Activated gamma-delta T cell treated with anti-CD3 and anti-CD28 coated beads, Interleukin-2, amount 50 U/mL, for 16 hours (primary cell): Measurements from ENCODE around the gene AGPAT4.

Source experiments
- DNase-seq: peaks from one replicate; pipeline ENCODE4 v3.0.0-alpha.2; 2020; ENCODE audit warnings: low read depth

The AGPAT4 gene

DNA sequence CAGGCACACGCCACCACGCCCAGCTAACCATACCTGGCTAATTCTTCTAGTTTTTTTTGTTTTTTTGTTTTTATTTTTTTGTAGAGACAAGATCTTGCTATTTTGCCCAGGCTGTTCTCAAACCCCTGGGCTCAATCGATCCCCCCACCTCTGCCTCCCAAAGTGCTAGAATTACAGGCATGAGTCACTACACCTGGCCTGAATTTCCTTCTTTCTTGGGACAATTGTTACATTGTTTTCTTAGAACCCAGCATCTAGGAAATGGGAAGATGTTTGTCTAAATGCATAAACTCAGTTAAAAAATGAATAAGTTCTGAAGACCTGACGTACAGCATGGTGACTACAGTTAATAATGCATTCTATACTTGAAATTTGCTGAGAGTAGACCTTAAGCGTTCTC, 10.8 kb upstream of the AGPAT4 start:
- DNase-seq, result no peak

DNA sequence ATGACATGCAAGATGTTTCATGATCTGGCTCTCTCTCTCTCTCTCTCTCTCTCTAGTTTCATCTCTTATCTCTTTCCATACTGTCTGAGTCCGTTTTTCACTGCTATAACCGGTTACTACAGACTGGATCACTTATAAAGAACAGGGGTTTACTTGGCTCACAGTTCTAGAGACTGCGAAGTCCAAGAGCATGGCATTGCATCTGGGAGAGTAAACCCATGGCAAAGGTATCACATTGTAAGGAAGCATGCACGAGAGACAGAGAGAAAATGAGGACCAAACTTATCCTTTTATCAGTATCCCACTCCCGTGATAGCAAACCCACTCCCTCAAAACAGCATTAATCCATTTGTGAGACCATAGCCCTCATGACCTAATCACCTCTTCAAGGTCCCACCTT, 7.2 kb upstream of the AGPAT4 start:
- no peak for DNase-seq

DNA sequence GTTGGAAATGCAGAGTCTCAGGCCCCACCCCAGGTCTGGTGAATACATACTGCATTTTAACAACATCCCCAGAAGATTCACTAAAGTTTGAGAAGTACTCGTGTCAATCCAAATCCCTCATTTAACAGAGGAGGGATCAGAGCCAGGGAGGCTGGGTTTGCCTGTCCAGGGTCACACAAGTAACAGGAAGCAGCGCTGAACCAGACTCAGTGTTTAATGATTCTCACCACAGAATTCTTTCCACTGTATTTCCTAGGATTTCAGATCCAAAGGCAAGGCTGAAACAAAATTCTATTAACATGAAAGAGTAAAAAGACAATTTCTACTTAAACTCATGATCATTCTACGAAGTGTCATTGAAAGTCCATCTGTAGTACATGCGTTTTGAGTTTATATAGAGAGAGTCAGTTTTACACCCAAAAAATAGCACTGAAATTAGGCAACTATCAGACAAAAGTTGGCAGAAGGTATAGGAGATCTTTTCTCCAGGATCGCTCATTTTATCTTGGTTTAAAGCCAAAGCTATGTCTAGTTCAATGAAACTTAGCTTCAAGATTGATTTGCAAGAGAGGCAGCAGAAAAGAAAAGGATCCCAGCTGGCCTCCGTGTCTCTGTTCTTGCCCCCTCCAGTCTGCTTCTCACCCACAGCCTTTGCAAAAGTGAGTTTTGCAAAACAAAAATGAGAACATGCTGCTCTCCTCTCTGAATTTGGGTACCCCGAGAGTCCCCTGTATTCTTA, 6.0 kb upstream of the AGPAT4 start:
- DNase-seq, result no peak

DNA sequence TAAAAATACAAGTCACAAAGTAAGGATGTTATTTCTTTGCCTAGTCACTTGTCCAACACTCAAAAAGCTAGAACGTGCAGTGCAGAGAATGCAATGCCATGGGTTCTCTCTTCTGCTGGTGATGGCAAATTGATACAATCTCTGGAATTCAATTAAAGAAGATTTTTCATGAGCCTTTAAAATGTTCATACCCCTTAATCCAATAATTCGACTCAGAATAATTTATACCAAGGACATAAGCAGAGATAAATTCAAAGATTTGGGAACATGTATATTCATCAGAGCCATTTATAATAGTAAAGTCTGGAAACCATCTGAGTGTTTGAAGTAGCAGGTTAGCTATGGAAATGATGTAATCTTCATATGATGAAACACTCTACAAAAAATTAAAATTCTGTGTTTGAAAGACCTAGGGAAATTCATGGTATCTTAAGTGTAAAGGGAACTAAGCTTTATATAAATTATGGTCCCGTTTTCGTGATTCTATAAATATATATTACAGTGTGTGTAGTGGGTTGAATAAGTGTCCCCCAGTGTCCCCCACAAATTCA, 2.8 kb upstream of the AGPAT4 start:
- DNase-seq, result no peak

DNA sequence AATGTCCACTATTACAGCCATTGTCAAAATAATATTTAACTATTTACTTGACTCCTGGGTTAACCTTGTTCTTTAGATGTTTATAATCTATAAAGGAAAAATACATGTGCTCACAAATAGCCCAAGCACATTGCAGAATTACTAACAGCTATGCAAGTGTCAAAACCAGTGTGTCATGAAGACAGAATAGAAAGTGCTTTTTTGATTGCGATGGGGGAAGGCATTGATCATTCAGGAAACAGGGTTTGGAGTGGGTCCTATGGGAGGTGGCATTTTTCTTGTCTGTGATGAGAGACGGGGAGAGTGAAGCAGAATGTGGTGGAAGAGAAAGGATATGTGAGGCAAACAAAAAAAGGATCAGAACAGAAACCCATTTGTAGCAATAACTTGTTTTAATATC, 1.0 kb upstream of the AGPAT4 start:
- no peak for DNase-seq

DNA sequence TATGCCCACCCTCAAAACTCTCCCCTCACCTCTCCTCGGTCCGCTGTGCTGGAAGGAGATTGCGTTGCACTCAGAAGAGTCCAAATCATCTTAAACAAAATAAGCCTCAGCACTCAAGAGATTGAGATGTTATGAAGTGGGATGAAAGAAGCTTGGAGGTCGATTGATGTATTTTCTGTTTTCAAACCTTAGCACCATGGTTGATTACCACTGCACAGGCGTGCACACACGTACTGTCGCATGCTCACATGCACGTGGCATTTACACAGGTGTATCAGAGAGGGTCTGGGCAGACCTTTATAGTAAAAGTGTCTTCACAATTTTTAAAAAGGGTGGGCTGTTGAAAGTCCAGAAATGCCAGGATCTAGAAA, 612 bp upstream of the AGPAT4 start:
- no peak for DNase-seq

DNA sequence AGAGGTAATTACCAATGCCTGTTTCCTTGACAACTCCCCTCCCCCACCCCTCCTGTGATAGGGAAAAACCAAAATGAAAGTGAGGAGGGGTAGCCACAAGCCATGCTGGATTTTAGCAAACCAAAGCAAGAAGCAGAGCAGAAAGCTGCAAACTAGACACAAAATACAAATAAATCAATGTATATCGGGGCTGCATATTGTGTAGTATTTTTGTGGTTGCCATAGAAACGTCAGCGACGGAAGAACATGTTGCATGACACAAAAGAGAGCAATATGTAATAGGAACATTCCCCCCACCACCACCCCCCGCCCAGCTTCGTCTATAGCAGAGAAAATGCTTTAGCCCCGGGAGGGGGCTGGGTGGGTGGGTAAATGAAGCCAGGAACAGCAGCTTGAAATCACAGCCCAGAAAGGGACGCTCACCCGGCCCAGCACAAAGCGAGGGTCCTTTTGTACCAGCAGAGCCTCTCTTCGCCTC, 548 bp downstream of the AGPAT4 start:
- DNase-seq, result no peak

DNA sequence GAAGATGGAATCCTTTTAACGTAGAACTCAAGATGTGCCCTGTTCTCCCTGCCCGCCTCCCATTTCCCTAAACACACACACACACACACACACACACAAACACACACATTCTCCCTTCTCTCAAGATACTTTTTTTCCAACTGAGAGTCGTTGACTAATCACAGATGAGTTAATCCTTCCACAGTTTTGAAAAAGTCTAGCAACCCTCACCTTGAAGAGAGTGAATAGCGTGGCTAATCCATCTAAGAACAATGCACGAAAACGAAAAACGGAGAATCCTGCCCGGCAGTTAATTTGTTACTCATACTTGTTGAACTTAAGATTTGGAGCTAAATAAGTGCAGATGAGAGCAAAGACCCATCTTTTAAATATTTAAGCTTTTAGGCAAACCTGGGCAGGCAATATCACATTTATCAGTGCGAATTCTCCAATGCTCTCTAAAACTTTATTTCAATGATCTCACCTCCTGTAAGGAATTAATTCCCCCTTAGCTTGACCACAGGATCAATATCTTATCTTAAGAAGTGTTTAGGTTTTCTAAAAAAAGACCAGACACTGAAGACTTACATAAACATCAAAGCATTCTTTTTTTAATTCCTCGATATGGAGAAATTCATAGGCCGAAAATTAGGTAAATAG, 1.1 kb downstream of the AGPAT4 start:
- DNase-seq, result no peak

DNA sequence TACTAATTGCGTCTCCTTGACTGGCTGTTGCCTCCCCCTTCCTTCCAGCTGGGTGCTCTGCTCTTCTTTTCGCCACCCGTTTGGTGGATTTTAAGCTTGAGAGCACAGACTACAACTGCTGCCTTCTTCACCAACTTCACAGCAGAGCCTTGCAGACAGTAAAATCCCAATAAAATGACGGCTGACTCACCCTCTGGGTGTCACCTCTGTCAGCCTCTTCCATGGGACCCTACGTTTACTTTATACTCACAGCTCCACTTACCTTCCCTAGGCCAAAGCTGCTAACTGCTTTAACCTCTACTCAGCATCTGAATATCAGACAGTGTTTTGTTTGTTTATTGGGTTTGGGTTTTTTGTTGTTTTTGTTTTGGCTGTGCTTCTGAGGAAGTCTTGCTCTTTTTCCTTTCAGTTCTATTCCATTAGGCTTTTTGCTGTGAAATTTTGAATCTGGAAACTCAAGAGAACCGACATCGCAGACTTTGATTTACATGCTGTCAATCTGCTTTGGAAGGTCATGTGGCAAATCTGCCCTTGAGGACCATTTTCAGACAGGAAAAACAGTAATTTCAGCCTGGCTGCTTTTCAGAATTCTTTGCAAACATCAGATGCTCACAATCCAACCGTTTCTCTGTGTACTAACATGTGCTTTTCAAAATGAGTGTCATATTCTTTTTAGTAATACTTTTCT, 2.4 kb downstream of the AGPAT4 start:
- DNase-seq, result no peak

DNA sequence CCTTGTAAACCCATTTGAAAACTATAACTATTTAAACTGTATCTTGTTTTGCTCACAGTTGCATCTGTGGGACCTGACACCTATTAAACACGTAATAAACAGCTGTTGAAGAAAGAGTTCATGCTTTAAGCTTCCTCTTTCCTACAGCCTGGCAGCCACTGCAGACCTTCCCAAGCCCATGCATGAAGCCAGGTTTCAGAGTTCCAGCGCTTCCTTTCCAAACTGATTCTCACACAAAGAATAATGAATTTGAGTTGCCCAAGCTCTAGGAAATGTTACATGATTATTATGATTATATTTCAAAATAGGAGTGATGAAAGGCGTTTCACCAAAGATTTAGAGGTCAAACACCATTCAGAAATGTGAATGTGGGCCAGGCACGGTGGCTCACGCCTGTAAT, 3.7 kb downstream of the AGPAT4 start:
- DNase-seq, result no peak

DNA sequence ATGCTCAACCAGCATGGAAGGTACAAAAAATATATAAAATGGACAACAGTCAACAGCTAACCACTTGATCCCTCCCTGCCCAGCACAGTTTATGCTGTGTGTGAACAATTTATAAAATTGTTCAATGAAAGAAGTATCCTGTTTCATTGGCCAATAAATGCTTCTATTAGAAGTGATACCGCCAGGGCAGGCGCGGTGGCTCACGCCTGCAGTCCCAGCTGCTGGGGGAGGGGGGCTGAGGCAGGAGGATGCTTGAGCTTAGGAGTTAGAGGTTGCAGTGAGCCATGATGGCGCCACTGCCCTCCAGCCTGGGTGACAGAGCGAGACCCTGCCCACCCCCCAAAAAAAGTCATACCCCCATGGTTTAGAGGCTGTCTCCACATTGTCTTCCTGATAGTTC, 4.6 kb downstream of the AGPAT4 start:
- no peak for DNase-seq

DNA sequence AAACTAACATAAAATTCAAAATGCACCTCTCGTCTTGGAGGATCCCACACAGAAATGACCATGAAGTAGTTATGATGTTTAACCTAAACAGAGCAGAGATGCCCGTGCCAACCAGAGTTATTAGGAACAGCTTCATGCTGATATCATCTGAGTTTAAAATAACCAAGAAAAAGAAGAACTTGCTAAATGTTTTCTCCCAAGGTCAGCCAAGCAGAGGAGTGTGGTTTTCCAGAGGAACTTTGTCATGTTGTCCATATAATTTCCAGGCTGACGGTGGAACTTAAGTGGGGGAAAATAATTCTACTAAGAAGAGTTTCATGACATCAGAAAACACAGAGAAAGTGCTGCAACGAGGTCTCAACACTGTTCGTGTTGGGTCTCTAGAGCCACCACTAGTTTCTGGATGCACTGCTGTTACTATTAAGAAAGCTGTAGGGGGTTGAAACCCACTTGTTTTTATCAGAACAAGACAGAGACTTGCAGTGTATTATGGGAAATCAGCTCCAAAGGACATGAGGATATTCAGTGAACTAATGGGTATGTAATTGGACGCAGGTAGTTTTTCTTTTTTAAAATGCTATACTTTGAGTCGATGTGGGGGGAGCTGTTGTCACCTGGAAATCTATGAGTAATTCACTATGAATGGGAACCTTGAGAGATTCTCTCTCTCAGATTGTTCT, 5.2 kb downstream of the AGPAT4 start:
- no peak for DNase-seq

DNA sequence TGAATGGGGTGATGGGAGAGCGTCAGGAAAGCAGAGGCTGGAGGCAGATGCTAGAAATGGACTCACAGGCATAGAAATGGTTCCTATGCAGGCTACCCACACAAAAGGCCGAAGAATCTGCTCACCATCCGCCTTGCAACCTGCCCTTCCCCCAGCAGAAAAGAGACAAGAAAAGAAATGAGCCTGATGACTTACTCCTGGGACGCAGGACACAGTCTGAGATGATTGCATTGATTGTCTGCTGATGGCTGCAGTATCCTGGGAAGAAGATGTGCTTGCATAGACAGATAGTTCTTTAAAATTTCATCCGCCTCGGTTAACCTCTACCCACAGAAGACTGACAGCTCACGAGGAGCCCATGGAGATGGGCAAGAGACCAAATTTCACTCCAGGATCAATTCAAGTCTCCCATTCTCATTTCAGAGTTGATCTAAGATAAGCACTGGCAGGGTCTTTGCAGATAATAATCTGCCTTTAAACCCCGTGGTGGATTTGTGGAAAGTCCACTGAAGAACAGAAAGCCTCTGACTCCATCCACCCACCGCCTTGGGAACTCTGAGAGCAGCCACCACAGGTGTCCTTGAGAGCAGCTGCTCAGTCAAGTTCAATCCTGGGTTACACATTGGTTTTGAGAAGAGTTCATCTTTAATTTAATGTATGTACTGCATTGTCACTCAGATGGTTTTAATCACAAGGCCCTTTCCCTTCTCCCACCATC, 7.2 kb downstream of the AGPAT4 start:
- DNase-seq, result no peak

DNA sequence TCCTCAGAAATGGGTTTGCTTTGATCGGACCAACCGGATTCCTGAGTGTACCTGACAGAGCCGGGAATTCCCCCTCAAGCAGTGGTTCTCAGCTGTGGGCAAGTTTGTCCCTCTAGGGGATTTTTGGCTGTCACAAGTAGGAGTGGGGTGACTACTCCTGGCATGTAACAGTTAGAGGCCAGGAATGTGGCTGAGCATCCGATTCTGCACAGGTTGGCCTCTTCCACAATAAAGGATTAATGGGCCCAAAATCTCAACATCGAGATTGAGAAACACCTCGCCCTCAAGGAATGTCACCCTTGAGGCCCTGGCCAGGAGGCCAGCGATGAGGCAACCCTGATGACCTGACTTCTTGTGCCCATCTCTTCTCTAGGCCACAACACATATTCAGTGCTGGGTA, 7.9 kb downstream of the AGPAT4 start:
- DNase-seq, result no peak

DNA sequence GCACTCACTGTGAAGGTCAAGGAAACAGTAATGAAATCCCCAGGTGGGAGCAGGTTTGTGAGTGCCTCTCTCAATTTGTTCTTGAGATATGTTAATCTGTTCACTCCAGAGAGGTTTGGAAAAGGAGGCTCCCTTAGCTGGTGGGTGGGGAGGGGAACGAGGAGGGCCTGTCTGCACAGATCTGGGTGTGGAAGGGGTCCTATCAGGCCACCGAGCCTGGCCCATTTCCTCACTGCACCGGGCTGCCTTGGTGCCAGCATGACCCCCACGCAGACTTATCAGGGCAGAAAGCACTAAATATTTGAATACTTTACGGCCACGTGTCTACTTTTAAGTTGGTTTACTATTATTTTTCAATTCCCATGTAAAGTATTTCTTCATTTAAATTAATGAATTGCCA, 8.3 kb downstream of the AGPAT4 start:
- DNase-seq, result no peak

DNA sequence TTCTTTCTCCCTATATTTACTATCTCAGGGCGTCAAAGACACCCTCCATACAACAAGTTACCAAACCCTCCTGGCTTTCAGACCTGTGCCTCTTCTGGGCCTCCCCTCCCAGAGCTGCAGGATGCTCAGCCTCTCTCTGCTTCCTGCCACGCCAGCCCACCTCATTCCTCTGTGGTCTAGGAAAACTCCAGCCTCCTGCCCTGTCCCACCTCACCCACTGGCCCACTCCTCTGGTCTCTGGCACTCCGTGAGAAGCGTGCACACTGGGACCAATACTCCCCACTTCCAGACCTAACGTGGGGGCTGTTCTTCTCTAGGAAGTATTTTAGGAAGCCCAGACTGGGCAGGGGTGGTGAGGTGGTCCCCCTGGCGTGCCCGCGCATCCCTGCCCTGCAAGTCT, 9.7 kb downstream of the AGPAT4 start:
- DNase-seq, result no peak

DNA sequence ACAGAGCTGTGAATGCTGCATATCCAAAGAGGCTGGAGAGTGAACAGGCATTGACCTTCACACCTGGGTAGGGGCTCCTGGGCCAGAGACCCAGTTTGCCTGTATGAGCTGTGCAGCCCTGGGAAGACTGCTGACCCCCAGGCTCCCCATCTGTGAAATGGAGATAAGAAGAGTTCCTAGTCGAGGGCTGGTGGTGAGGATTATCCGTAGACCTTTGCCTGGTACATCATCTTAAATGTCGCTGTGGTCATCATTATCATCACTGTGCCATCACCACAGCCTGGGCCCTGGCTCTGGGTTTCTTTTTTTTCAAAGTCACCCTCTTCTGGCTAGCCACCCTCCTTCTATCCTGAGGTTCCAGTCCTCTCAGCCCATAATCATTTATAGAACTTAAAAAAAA, 12.0 kb downstream of the AGPAT4 start:
- no peak for DNase-seq

DNA sequence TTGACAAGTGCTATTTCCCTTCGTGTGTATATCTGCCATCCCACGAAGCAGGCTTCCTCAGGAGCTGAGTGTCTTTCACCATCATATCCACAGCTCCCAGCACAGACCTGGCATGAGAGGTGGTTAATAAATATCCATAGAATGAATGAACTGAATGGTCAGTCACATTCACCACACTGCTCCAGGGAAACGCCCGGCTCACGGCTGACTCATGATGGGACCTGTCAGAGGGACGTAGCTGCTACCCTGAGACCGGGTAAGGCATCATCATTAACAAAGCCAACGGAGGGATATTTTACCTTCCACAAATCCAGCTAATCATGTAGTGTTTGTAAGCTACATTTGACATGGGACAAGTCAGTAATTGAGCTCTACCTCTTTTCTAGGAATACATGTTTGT, 12.5 kb downstream of the AGPAT4 start:
- no peak for DNase-seq

DNA sequence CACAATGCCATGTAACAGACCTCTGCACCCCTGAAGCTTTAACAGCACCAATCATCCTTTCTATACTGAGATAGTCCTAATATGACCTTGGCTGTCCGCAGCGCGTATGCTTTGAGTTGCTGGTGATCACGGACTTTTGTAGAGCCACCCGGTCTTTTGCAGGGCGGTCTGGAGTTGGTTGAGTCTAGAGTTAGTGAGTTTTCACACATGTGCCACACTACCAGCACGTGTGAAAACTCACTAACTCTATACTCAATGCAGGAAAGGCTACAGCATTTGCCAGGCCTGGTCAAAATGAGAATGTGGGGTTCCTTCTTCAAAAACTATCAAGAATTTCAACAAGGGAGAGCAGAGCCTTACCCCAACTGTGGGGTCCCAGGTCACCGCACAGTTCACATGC, 14.6 kb downstream of the AGPAT4 start:
- DNase-seq, result no peak

DNA sequence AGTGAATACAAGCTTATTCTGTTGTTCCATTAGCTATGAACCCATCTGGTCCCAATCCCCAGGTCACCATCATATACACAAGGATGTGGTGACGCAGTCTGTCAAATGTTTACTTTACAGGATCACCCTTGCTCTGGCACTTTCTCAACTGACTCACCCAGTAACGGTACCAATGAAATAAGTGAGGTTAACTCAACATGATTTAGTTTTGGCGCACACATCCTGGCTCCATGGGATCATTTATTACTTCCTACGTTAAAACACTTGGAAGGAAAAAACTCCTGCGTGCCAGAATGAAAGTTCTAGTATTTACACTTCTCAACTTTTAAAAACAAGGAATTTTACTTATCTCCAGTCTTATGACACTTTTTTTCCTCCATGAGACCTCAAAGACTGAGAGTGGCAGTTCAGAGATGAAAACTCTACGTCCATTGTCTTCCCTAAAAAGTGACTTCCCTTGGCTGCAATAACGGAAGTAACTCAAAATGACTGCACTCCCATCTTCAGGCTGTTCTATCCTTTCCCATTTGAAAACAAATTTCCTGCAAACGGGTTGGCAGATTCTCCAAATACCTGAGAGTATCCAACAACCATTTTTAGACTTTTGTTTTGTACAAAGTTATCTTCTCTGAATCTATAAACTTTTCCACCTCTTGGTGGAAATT, 15.9 kb downstream of the AGPAT4 start:
- no peak for DNase-seq

DNA sequence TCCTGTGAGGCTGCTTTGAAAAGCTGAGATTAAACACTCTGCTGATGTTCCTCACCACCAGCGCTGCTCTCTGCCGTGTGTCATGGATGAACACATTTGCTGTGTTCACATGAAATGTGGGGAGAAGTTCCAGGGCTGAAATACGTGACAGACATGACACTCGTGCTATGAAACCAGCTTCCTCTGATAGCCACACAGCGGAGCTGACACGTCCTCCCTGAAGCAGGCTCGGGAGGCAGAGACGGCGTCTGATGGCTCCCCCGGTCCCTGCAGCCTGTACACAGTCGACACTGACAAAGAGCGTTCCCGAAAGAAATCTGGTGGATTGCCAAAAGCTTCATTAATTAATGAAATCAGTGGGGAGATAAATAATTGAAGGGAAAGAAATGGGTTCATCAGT, 17.5 kb downstream of the AGPAT4 start:
- DNase-seq, result no peak
